Measurements from ENCODE around the gene CTNND1. TPM values are rescaled to one million over a fixed set of nuclear protein-coding genes. Genes with fewer than 3 reads are reported as not detected.
"Not testable (repeated sequence)": the region's sequence is repeated elsewhere in the genome, so short reads cannot be mapped to it uniquely, and the experiment has no call there.

CTNND1 gene
- total RNA-seq, 1 donor from 2014 or later: 105 TPM

GRCh38 chr11:57815476-57815875, 53.9 kb downstream of the CTNND1 start:
- no peak for TF ChIP-seq CTCF (IDR thresholded peaks at IDR 0.05; ENCODE audit: insufficient read depth, low read length, poor library complexity, severe bottlenecking)
- no peak for DNase-seq (ENCODE audit: low read depth)
- peaks cover 1% of the 10 kb centered on the region for H3K36me3 ChIP-seq (ENCODE audit: control insufficient read depth, insufficient read depth, low read length)
- no peak overlapping the region for H3K4me3 ChIP-seq (ENCODE audit: low read depth, low read length)
- no peaks in the 10 kb centered on the region for H3K27me3 ChIP-seq (ENCODE audit: control insufficient read depth, insufficient read depth, low read length)

- Histone ChIP-seq H3K36me3 (ENCODE audit: control insufficient read depth, insufficient read depth, low read length) (peaks cover 1% of the 10 kb centered on the region), H3K4me3 (ENCODE audit: low read depth, low read length) (no peak overlapping the region)
- TF ChIP-seq CTCF (IDR thresholded peaks at IDR 0.05; ENCODE audit: insufficient read depth, low read length, poor library complexity, severe bottlenecking): no peak
These were observed 54.3 kb downstream of the CTNND1 start for GRCh38 chr11:57815877-57816276.

GRCh38 chr11:57818812-57819211, 57.2 kb downstream of the CTNND1 start:
- Histone ChIP-seq H3K27me3 (ENCODE audit: control insufficient read depth, insufficient read depth, low read length) (no peaks in the 10 kb centered on the region), H3K4me3 (ENCODE audit: low read depth, low read length) (no peak overlapping the region), H3K36me3 (ENCODE audit: control insufficient read depth, insufficient read depth, low read length) (peaks cover 1% of the 10 kb centered on the region)
- TF ChIP-seq CTCF (IDR thresholded peaks at IDR 0.05; ENCODE audit: insufficient read depth, low read length, poor library complexity, severe bottlenecking): no peak
- no peak for DNase-seq (ENCODE audit: low read depth)

More at GRCh38 chr11:57815877-57816276, 54.3 kb downstream of the CTNND1 start:
- H3K27me3 ChIP-seq (ENCODE audit: control insufficient read depth, insufficient read depth, low read length): no peaks in the 10 kb centered on the region
- no peak for DNase-seq (ENCODE audit: low read depth)

GRCh38 chr11:57819252-57819979, 57.8 kb downstream of the CTNND1 start:
- Histone ChIP-seq H3K36me3 (ENCODE audit: control insufficient read depth, insufficient read depth, low read length) (peaks cover 1% of the 10 kb centered on the region), H3K27me3 (ENCODE audit: control insufficient read depth, insufficient read depth, low read length) (no peaks in the 10 kb centered on the region), H3K4me3 (ENCODE audit: low read depth, low read length) (no peak overlapping the region)
- DNase-seq (ENCODE audit: low read depth): no peak
- TF ChIP-seq CTCF (IDR thresholded peaks at IDR 0.05; ENCODE audit: insufficient read depth, low read length, poor library complexity, severe bottlenecking): no peak

GRCh38 chr11:57823859-57824258, 62.3 kb downstream of the CTNND1 start:
- no peaks in the 10 kb centered on the region for H3K36me3 ChIP-seq (ENCODE audit: control insufficient read depth, insufficient read depth, low read length)
- no peak for DNase-seq (ENCODE audit: low read depth)
- no peak for TF ChIP-seq CTCF (IDR thresholded peaks at IDR 0.05; ENCODE audit: insufficient read depth, low read length, poor library complexity, severe bottlenecking)
- no peaks in the 10 kb centered on the region for H3K27me3 ChIP-seq (ENCODE audit: control insufficient read depth, insufficient read depth, low read length)
- no peak overlapping the region for H3K4me3 ChIP-seq (ENCODE audit: low read depth, low read length)

GRCh38 chr11:57834852-57835251, 73.2 kb downstream of the CTNND1 start:
- H3K36me3 ChIP-seq (ENCODE audit: control insufficient read depth, insufficient read depth, low read length): no peaks in the 10 kb centered on the region
- no peak for TF ChIP-seq CTCF (IDR thresholded peaks at IDR 0.05; ENCODE audit: insufficient read depth, low read length, poor library complexity, severe bottlenecking)
- H3K27me3 ChIP-seq (ENCODE audit: control insufficient read depth, insufficient read depth, low read length): no peaks in the 10 kb centered on the region
- no peak overlapping the region for H3K4me3 ChIP-seq (ENCODE audit: low read depth, low read length)
- DNase-seq (ENCODE audit: low read depth): no peak

GRCh38 chr11:57838609-57839008, 77.0 kb downstream of the CTNND1 start:
- H3K4me3 ChIP-seq (ENCODE audit: low read depth, low read length); H3K27me3 ChIP-seq (ENCODE audit: control insufficient read depth, insufficient read depth, low read length); DNase-seq (ENCODE audit: low read depth); H3K36me3 ChIP-seq (ENCODE audit: control insufficient read depth, insufficient read depth, low read length): not testable (repeated sequence)
